Measurements from ENCODE around the gene NIBAN1.
"Not testable (repeated sequence)": the region's sequence is repeated elsewhere in the genome, so short reads cannot be mapped to it uniquely, and the experiment has no call there.

Gene NIBAN1

GRCh38 chr1:184972315-184973055 lies 1.8 kb downstream of the NIBAN1 start:
- DNase-seq (ENCODE audit: low read depth): no peak

- DNase-seq (ENCODE audit: low read depth): no peak
These were observed 2.6 kb downstream of the NIBAN1 start for GRCh38 chr1:184971522-184972265.

- no peak for DNase-seq (ENCODE audit: low read depth)
These were observed 3.6 kb downstream of the NIBAN1 start for GRCh38 chr1:184970691-184971161.

GRCh38 chr1:184966989-184967388 lies 7.3 kb downstream of the NIBAN1 start:
- DNase-seq (ENCODE audit: low read depth): no peak

GRCh38 chr1:184965944-184966860 lies 8.1 kb downstream of the NIBAN1 start:
- no peak for DNase-seq (ENCODE audit: low read depth)

- DNase-seq (ENCODE audit: low read depth): no peak
These were observed 8.9 kb downstream of the NIBAN1 start for GRCh38 chr1:184965439-184965838.

GRCh38 chr1:184959626-184960025 lies 14.7 kb downstream of the NIBAN1 start:
- DNase-seq (ENCODE audit: low read depth): no peak

- DNase-seq (ENCODE audit: low read depth): no peak
These were observed 15.6 kb downstream of the NIBAN1 start for GRCh38 chr1:184958554-184959353.

GRCh38 chr1:184957901-184958300 lies 16.4 kb downstream of the NIBAN1 start:
- not testable (repeated sequence) for DNase-seq (ENCODE audit: low read depth)

GRCh38 chr1:184956999-184957700 lies 17.2 kb downstream of the NIBAN1 start:
- no peak for DNase-seq (ENCODE audit: low read depth)

GRCh38 chr1:184954232-184954995 lies 19.9 kb downstream of the NIBAN1 start:
- DNase-seq (ENCODE audit: low read depth): no peak

GRCh38 chr1:184953600-184954219 lies 20.6 kb downstream of the NIBAN1 start:
- DNase-seq (ENCODE audit: low read depth): no peak

GRCh38 chr1:184952428-184952827 lies 21.9 kb downstream of the NIBAN1 start:
- no peak for DNase-seq (ENCODE audit: low read depth)

GRCh38 chr1:184951788-184952187 lies 22.5 kb downstream of the NIBAN1 start:
- DNase-seq (ENCODE audit: low read depth): no peak

- DNase-seq (ENCODE audit: low read depth): no peak
These were observed 23.4 kb downstream of the NIBAN1 start for GRCh38 chr1:184950906-184951305.

- DNase-seq (ENCODE audit: low read depth): no peak
These were observed 24.1 kb downstream of the NIBAN1 start for GRCh38 chr1:184950227-184950626.

GRCh38 chr1:184947497-184948256 lies 26.6 kb downstream of the NIBAN1 start:
- DNase-seq (ENCODE audit: low read depth): no peak

GRCh38 chr1:184945678-184946412 lies 28.5 kb downstream of the NIBAN1 start:
- DNase-seq (ENCODE audit: low read depth): no peak

Data from activated T-cell treated with anti-CD3 and anti-CD28 coated beads for 1 hour (primary cell).